Measurements from ENCODE around the gene CRK. TPM values are rescaled to one million over a fixed set of nuclear protein-coding genes. Genes with fewer than 3 reads are reported as not detected.
A peak's percentile ranks its signal among the peaks of the same experiment; 100 is the strongest.

Gene CRK
- total RNA-seq, 1 experiment from 2014 or later = 57.9 TPM

GRCh38 chr17:1423456-1424135 lies 32.4 kb downstream of the CRK start:
- Histone ChIP-seq H3F3A (ENCODE audit: insufficient read depth, low read depth) (peaks cover 41% of the 10 kb centered on the region), H2AFZ (no peak overlapping the region), H3K9me2 (ENCODE audit: insufficient read depth) (no peaks in the 10 kb centered on the region), H3K9me3 (ENCODE audit: insufficient read depth, low read depth) (no peaks in the 10 kb centered on the region), H4K20me1 (ENCODE audit: insufficient read depth) (peaks cover 49% of the 10 kb centered on the region), H3K79me2 (ENCODE audit: low read depth) (peaks cover 46% of the 10 kb centered on the region), H3K4me2 (peak overlapping the region; percentile 26), H3K36me3 (ENCODE audit: low read depth) (peaks cover 22% of the 10 kb centered on the region), H3K27ac (peak overlapping the region; percentile 58), H3K27me3 (ENCODE audit: insufficient read depth, low read depth) (no peaks in the 10 kb centered on the region), H3K4me3 (no peak overlapping the region), H3K4me1 (replicated peaks; ENCODE audit: insufficient read depth) (peaks cover 10% of the 10 kb centered on the region)
- intact Hi-C loops (cut with micrococcal nuclease; ENCODE audit: unreplicated experiment) = loop anchor here (2.0 kb wide), 2 partner anchors 29 to 59 kb away; no protein-coding TSS in a partner anchor
- ChIA-PET POLR2A (ENCODE audit: unreplicated experiment) (interaction anchor here (0.7 to 1.1 kb wide), 3 partner anchors 23 to 43 kb away, joined by 4 to 13 read pairs (median 5); partner anchors contain the start of gene YWHAE), CTCF (interaction anchor here (0.6 to 1.0 kb wide), 3 partner anchors 58 to 166 kb away, joined by 3 to 8 read pairs (median 3); no protein-coding TSS in a partner anchor)
- DNase-seq = peak in 1 of 2 experiments; percentile 39
- TF ChIP-seq EZH2 (IDR thresholded peaks at IDR 0.05; ENCODE audit: low read depth) = no peak
- no peak for TF ChIP-seq CTCF (conservative IDR thresholded peaks at IDR 0.05)
- no TSS peak for BruUV-seq (replicated peaks)

GRCh38 chr17:1422885-1423284 lies 33.1 kb downstream of the CRK start:
- H3K27ac ChIP-seq = peak overlapping the region; percentile 58
- no peaks in the 10 kb centered on the region for H3K9me3 ChIP-seq (ENCODE audit: insufficient read depth, low read depth)
- peaks cover 10% of the 10 kb centered on the region for H3K4me1 ChIP-seq (replicated peaks; ENCODE audit: insufficient read depth)
- POLR2A ChIA-PET (ENCODE audit: unreplicated experiment) = interaction anchor here (0.8 to 1.1 kb wide), 2 partner anchors 23 to 42 kb away, joined by 4 to 5 read pairs; partner anchors contain the start of gene YWHAE
- peaks cover 44% of the 10 kb centered on the region for H3F3A ChIP-seq (ENCODE audit: insufficient read depth, low read depth)
- no peak overlapping the region for H3K4me3 ChIP-seq
- intact Hi-C loops (cut with micrococcal nuclease; ENCODE audit: unreplicated experiment) = loop anchor here (2.0 kb wide), 2 partner anchors 28 to 58 kb away; no protein-coding TSS in a partner anchor
- H4K20me1 ChIP-seq (ENCODE audit: insufficient read depth) = peaks cover 45% of the 10 kb centered on the region
- no TSS peak for BruUV-seq (replicated peaks)
- no peaks in the 10 kb centered on the region for H3K9me2 ChIP-seq (ENCODE audit: insufficient read depth)
- peak overlapping the region; percentile 26 for H3K4me2 ChIP-seq
- H3K27me3 ChIP-seq (ENCODE audit: insufficient read depth, low read depth) = no peaks in the 10 kb centered on the region
- peaks cover 40% of the 10 kb centered on the region for H3K79me2 ChIP-seq (ENCODE audit: low read depth)
- DNase-seq = peak; percentile 64 to 72
- no peak overlapping the region for H2AFZ ChIP-seq
- CTCF ChIA-PET = interaction anchor here (1.0 kb wide), 1 partner anchor 58 kb away, joined by 3 read pairs; no protein-coding TSS in a partner anchor
- H3K36me3 ChIP-seq (ENCODE audit: low read depth) = peaks cover 22% of the 10 kb centered on the region
- TF ChIP-seq EZH2 (IDR thresholded peaks at IDR 0.05; ENCODE audit: low read depth) (no peak), CTCF (conservative IDR thresholded peaks at IDR 0.05) (no peak)

GRCh38 chr17:1421470-1421869 lies 34.6 kb downstream of the CRK start:
- DNase-seq = no peak
- Histone ChIP-seq H2AFZ (no peak overlapping the region), H3K4me1 (replicated peaks; ENCODE audit: insufficient read depth) (peaks cover 10% of the 10 kb centered on the region), H3K36me3 (ENCODE audit: low read depth) (peaks cover 22% of the 10 kb centered on the region), H3K27ac (no peak overlapping the region), H3K27me3 (ENCODE audit: insufficient read depth, low read depth) (no peaks in the 10 kb centered on the region), H3K4me3 (no peak overlapping the region), H3K4me2 (no peak overlapping the region), H4K20me1 (ENCODE audit: insufficient read depth) (peaks cover 39% of the 10 kb centered on the region), H3K9me2 (ENCODE audit: insufficient read depth) (no peaks in the 10 kb centered on the region), H3K9me3 (ENCODE audit: insufficient read depth, low read depth) (no peaks in the 10 kb centered on the region), H3K79me2 (ENCODE audit: low read depth) (peaks cover 35% of the 10 kb centered on the region), H3F3A (ENCODE audit: insufficient read depth, low read depth) (peaks cover 47% of the 10 kb centered on the region)
- CTCF ChIA-PET = no interaction called here
- BruUV-seq (replicated peaks) = no TSS peak
- POLR2A ChIA-PET (ENCODE audit: unreplicated experiment) = no interaction called here
- intact Hi-C loops (cut with micrococcal nuclease; ENCODE audit: unreplicated experiment) = no loop called here
- TF ChIP-seq EZH2 (IDR thresholded peaks at IDR 0.05; ENCODE audit: low read depth) (no peak), CTCF (conservative IDR thresholded peaks at IDR 0.05) (no peak)
